Activated CD4-positive, CD25-positive, alpha-beta regulatory T cell (primary cell): ENCODE measurements around the gene SLC35E2B.
"Not testable (repeated sequence)": the region's sequence is repeated elsewhere in the genome, so short reads cannot be mapped to it uniquely, and the experiment has no call there.

Experiments used
- DNase-seq, 4 experiments: peaks; one replicate each; lab custom pipeline; 2025; lab: John Stamatoyannopoulos, UW

SLC35E2B gene

DNA sequence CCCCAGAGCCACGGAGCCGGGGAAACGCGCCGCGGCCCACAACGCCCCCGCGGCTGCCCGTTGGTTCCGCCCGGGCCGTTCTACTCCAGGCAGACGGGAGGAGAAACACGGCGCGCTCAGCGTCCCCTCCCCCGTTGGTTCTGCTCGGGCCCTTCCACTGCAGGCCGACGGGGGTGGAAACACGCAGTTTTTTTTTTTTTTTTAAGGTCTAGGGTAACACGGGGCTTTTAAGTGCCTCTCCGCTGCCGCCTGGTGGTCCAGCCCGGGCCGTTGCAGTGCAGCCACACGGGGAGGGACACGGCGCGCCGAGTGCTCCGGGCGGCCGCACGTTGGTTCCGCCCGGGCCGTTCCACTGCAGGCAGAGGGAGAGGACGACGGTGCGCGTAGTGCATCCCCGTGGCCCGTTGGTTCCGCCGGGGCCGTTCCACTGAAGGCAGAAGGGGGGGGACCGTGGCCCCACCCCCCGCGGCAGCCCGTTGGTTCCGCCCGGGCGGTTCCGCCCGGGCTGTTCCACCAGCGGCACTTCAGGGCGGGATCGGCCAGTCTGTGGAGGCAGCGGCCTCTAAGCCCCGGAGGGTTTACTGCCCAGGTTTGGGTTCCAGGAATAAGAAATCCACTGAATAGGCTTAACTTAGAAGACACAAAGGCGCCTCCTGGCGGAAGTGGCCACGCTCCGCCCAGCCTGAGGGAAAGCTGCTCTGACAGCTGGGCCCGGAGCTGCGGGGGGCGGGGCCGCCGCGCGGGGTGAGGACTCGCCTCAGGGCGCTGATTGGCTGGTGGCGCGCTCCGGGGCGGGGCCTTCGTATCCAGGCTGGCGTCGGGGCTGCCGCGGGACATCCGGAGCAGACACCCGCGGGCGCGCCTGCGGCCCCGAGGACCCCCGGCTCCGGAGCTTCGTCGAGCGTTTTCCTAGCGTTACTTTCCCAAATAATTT lies at the start of gene SLC35E2B:
Gene SLC35E2B (minus strand): TSS at position 82 of the 934 bp plus-strand sequence. CDS start 16,096 bp downstream, outside the sequence.
- peak; percentile 45 to 89 (median 76) for DNase-seq

DNA sequence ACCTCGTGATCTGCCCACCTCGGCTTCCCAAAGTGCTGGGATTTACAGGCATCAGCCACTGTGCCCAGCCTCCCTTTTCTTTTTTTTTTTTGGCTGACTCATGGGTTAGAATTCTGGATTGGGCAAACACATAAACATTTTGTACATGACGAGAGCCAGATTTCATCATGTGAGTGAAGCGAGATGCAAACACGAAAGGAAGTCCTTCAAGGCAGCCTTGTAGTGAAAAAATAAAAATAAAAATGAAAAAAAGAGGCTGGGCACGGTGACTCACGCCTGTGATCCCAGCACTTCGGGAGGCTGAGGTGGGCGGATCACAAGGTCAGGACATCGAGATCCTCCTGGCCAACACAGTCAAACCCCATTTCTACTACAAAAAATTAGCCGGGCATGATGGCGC lies 48.4 kb upstream of the SLC35E2B start:
- not testable (repeated sequence) for DNase-seq

DNA sequence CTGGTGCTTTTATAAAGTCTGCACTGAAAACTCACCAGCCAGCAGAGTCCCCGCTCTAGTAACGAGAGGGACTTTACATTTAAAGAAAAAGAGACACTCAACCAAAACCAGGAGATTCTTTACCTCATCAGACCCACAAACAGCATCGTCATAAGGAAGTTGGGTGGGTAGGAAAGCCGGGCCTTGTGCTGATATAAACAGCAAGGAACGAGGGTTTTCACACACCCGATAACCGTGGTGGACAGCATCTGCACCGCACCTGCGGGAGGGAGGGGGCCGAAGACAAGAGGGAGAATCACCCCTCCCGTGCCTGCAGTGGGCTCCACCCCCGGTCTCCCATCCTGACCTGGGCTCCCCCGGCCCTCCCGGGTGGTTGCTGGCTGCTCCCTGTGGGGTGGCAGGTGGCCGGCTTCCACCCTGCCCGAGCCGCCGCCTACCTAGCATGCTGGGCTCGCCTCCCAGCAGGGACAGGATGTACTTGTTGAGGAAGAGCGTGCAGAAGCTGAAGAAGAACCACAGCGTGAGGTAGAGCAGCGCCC lies 46.3 kb upstream of the SLC35E2B start:
- DNase-seq: not testable (repeated sequence)

DNA sequence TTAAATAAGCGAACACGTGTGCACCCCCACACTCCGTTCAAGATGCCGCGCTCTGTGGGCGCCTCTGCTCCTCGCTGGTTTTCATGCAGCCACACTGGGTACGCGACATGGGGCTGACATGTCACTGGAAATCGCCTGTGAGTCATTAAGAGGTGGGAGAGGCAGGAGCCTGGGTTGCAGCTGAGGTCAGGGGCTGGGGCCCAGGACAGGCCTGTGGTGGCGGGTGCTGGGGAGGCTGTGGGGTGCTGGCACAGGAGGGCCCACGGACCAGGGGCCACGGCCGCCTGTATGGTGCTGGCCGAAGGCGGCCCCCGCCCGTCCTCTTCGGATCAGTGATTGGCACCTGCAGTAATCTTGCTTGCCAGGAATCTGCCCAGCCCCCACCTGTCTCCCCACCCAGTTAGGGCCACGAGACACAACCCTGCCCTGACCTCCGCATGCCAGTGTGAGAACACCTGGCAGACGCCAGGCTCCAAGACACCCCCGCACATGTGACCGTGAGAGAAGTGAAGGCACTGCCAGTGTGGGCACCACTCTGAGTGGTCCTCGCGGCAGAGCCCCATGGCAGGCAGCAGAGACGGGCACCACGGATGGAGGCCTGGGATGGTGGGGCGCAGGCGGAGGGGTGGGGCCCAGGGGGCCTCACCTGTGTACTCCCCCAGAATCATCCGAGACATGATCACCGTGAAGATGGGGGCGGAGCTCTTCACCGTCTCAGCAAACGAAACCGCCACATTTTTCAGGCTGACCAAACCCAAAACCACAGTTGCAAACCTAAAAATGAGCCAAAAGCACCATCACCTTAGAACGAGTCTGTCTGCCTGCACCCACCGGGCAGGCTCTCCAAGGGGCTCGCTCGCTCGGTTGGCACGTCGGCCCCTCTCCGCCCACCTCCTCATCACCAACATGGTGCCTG lies 45.3 kb upstream of the SLC35E2B start:
- not testable (repeated sequence) for DNase-seq

DNA sequence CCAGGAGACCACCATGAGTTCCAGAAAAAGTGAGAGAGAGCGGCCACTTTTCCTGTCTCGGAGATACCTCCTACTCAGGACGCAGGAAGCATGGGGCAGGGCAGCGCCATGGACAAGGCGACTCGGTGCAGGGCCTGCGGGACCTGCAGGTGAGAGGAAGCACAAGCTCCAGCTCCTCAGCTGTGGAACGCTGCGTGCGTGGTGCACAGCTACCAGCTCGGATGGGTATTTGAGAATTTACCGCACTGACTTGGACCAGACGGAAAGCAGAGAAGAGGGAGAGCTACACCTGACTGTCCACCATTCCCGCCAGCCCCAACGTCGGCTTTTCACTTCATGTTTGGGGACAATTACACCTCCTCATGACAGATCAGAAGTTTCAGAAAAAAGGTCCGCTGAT lies 39.8 kb upstream of the SLC35E2B start:
- DNase-seq: no peak

DNA sequence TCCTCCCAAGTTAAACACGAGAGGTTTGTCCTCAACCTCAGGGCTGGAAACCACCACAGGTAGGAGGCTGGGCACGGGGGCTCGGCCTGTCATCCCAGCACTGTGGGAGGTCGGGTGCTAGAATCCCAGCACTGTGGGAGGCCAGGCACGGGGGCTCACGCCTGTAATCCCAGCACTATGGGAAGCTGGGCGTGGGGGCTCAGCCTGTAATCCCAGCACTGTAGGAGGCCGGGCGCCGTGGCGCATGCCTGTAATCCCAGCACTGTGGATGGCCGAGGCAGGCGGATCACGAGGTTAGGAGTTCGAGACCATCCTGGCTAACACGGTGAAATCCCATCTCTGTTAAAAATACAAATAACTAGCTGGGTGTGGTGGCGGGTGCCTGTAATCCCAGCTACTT lies 38.3 kb upstream of the SLC35E2B start:
- no peak for DNase-seq

DNA sequence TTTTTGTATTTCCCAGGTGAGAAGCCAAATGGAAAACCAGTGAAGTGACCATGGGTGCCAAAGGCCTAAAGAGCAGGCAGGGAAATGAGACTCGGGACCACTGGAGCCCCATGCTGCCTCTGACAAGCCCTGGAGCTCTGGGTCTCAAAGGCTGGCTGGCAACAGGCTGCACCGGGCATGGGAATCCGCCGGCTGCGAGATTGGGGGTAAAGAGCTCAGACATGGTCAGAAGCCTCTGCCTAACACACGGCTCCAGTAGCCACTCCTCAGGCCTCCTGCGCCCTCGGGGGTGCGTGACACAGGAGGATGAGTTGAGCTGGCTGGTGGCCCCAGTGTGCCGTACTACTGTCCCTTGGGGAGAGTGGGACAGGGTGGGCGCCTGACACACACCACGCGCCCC lies 37.6 kb upstream of the SLC35E2B start:
- DNase-seq: not testable (repeated sequence)

DNA sequence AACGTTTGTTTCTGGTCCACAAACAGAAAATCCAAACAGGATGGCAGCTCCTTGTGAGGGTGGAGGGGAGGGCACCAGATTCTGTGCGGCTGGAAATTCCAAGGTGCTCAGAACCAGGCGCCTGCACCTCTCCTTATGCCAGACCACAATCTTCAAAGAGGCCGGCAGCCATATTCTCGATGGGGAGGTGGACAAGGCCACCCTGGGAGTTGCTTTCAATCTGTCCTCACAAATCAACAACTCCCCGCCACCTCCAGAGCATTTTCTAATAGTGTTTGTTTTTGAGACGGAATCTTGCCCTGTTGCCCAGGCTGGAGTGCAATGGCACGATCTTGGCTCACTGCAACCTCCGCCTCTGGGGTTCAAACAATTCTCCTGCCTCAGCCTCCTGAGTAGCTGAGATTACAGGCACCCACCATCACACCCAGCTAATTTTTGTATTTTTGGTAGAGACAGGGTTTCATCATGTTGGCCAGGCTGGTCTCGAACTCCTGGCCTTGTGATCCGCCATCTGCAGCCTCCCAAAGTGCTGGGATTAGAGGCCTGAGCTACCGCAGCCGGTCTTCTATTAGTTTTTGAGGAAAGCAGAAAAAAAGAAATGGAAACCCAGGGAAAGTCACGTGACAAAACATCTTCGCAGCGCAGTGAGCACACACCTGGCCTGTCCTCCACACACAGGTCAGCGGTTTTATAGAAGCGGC lies 36.7 kb upstream of the SLC35E2B start:
- not testable (repeated sequence) for DNase-seq

DNA sequence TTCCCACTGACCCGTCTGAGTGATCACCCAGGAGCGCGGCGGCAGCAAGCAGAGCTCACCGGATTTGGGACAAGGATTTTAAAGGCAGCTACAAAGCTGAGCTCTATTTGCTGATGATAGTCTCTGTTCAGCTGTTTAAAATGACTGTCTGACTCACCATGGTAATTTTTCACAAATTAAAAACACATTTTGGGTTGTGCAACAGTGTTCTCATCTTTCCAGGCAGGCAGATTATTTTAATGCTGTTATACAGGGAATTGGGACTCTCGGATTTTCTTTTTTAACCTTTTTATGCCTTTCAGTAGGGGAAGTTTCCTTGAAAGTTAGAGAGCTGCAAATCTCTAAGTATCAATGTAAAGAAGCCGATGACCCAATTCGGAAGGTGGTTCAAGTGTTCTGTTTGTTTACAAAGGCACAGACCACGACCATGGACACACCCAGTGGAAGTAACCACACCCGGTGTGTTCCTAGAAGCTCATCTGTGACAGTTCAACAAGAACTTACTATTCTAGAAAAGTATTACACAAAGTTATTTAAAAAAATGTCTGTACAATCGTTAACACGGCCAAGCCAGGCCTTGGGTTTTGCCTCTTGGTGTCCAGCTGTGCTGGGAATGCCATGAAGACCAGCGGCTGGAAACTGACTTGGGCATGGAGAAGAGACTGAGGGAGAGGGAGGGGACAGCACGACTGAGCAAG lies 35.9 kb upstream of the SLC35E2B start:
- peak in 1 of 4 experiments; percentile 20 for DNase-seq

DNA sequence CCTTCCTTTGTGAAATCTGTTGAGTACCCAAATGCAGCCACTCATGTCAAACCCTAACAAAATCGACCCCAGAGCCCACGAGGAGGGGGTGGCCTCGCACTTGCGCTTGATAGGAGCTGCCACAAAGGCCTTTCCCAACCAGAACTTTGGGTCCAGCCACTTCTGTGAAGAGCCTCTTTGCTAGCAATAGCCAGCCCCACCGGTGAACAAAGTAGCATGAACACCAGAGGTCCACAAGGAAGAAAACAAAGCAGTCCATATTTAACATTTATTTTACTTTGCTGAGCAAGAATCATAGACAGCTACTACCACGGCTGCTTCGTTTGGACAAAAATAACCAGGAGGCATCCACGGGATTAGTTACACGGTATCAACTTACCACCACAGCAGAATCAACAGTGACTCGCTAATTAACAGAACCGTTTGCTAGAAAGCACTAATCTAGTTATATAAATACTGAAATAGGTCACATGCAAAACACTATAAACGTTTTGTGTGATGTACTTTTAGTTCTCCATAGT lies 34.6 kb upstream of the SLC35E2B start:
- DNase-seq: not testable (repeated sequence)

DNA sequence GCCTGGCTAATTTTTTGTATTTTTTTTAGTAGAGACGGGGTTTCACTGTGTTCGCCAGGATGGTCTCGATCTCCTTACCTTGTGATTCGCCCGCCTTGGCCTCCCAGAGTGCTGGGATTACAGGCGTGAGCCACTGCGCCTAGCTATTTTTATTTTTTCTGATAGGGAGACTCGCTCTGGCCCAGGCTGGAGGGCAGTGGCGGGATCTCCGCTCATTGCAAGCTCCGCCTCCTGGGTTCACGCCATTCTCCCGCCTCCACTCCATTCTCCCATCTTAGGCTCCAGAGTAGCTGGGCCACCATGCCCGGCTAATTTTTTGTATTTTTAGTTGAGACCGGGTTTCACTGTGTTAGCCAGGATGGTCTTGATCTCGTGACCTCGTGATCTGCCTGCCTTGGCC lies 33.5 kb upstream of the SLC35E2B start:
- not testable (repeated sequence) for DNase-seq

DNA sequence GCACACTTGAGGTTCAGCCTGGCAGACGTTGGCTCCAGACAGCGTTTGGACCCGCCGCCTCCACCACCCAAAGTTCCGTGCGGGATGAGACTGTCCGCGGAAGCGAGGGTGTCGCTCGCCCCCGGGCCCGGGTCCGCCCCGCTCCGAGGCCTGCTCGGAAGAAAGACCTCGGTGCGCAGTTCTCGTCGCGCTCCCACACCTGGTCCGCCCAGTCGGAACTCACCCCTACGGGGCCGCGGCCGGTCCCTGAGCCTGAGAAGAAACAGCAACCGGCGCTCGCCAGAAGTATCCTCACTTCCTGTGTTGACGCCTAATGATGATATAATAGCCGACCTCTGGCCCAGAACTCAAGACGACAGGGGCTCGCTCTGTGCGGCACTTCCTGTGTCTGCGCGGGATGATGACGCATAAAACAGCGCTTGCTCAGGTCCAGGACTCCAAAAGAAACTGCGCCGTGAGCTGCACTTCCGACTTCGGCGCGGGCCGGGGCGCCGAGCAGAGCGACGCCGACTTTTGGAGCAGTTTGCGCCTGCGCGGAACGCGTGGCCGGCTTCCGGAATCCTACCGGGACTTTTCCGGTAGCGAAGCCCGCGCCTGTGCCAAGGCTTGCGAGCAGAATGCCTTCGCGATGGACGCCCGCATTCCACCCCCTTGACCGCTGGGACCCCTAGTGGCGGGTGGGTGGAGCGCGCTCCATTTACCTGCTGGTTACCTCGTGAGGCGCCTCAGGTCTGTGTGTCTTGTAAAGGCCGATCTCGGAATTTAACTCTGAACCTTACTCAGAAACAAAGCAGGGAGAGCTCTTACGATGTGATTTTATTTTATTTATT lies 31.7 kb upstream of the SLC35E2B start, which contains the start of gene CDK11A:
Gene CDK11A (minus strand): TSS at position 323 of the 830 bp plus-strand sequence. CDS start 1,539 bp downstream, outside the sequence.
- DNase-seq: peak; percentile 72 to 99 (median 94)

DNA sequence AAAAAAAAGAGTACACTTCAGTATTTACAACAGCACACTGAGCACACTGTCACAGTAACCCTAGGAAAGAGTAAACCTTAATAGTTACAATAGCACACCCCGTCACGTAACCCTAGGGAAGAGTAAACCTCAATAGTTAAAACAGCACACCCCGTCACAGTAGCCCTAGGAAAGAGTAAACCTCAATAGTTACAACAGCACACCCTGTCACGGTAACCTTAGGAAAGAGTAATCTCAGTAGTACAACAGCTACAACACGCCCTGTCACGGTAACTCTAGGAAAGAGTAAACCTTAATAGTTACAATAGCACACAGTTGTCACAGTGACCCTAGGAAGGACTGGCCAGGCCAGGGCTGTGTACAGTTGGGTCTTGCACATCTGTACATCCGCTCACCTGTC lies 28.6 kb upstream of the SLC35E2B start:
- no peak for DNase-seq

DNA sequence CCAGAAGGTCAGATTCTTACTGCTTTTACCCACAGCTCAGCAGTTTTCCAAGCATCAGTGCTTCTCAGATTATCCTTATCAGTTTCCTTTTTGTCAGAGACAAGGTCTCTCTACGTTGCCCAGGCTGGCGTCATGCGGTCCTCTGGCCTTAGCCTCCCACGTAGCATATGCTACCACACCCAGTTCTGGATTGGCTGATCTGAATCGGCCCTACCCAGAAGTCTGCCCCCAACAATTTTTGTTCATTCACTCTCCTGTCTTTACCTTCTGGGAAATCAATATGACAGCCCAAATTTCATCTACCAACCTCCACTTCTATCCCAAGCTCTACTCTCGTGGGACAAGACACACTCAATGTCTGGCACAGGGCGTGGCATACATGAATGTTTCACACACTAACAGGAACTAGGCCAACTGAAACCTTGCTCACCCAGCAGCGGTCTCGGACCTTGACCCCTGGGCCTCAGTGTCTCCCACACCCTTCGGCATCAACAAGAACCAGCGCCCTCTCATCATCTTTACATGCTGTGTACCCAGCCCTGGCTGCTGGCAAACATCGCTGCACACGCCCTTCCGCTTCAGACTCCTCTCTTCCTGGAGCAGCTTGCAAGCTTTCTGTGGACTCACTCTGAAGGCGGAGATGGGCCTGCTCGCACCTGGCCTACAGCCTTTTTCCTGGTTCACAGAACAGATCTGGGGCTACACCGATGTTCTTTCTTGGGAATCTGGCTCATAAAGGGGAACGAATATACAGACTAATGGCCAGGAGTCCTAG lies 22.7 kb upstream of the SLC35E2B start:
- not testable (repeated sequence) for DNase-seq

DNA sequence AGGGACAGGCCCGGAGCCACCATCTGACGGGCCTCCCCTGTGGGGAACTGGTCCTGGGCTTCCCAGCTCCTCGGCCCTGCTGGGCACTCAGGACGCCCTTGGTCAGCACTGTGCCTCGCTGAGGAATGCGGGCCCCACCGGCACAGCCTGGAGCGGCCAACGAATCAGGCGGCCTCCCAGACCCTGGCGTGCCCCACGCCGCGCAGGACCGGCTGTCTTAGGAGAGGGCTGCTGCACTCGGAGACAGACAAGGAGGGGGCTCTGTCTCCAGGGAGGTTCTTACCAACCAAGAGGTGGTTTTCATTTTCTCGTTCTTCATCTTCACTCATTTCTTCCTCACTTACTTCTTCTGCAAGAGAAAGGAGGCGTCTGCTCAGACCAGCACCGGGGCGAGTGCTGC lies 15.3 kb upstream of the SLC35E2B start:
- not testable (repeated sequence) for DNase-seq

DNA sequence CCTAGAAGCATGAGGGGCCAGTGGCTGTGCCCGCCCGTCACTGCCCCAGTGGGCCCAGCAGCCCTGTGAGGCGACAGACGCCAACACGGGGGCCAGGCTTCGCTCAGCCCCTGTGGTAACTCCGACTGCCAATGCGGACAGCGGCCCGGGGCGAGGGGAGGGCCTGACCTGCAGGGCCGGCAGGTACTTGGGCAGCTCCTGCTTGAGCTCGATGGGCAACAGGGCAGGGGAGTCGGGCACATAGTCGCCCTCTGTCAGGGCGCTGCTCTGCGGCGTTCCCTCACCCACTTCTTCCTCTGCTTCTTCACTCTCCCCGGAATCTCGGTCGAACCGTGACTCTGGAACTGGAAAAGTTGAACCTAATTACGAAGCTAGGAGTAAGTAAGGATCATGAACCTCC lies 14.6 kb upstream of the SLC35E2B start:
- DNase-seq: not testable (repeated sequence)

DNA sequence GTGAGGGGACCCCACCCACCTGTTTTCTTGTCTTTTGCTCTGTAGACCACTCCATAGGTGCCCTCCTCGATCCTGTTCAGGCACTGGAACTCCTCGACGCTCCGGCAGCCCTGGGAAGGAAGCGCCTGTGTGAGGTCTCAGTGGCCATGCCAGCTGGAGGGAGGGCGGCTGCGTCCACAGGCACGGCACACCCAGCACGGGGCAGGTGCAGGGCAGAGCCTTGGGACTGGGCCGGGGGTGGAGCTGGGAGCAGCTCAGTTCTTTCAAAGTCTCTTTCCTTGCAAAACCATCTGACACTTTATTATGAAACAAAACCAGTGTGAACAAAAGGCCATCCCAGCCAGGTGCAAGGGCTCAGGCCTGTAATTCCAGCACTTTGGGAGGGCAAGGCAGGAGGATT lies 13.0 kb upstream of the SLC35E2B start:
- not testable (repeated sequence) for DNase-seq

DNA sequence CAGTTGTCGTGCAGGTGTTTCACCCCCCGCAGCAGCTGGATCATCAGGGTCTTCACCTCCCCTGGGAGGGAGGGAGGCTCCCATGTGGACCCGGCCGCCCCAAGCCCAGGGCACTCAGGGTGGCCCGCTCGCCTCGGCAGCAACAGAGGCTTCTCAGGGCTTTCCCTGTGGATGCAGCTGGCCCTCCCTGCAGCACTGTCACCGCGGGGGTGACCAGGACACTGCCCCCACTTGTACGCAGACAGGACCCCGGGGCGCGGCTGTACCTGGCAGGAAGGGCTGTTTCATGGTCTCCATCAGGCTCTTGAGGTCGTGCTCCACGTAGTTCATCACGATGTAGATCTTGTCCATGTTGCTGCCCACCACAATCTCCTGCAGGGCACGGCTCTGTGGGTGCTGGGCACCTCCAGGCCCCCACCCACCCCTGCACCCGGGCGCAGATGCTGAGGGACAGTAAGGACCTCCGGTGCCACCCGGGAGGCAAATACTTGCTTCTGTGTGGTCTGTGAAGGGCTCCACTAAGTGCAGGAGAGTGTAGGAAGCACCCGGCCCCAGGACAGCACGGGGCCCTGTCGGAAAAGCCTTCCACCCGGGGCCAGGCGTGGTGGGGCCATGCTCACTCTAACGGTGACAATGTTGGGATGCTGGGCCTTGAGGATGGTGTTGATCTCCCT lies 11.8 kb upstream of the SLC35E2B start:
- DNase-seq: not testable (repeated sequence)
